Measurements from ENCODE around the gene BTBD7. TPM values are rescaled to one million over a fixed set of nuclear protein-coding genes. Genes with fewer than 3 reads are reported as not detected.

Gene BTBD7
- total and polyA plus RNA-seq, 2 experiments from 2014 or later = 24.4 to 32.8 TPM

DNA sequence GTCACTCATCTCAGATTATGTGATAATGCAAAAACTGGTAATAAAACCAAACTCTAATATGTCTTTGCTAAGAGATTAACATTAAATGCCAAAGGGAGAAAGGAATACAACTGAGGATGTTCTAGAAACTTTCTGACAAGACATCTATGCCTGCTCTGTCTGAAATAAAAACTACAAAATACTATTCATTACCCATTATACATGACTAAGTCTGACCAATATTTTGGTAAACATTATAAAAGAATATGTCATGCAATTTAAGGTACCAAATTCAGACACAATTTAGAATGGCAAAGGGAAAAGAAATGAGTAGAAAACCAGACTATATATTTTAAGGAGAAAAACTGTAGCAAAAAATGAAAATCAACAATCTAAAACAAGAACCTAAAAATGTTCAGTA lies 86.3 kb downstream of the BTBD7 start:
- DNase-seq (ENCODE audit: low spot score) (no peak), ATAC-seq (no peak)
- Histone ChIP-seq H3K36me3 (ENCODE audit: insufficient read depth) (peaks cover 18% of the 10 kb centered on the region), H3K27ac (ENCODE audit: low read depth) (no peak overlapping the region), H4K20me1 (replicated peaks; ENCODE audit: insufficient read depth) (no peaks in the 10 kb centered on the region), H3K27me3 (ENCODE audit: insufficient read depth) (no peaks in the 10 kb centered on the region), H3K79me2 (replicated peaks; ENCODE audit: insufficient read depth) (no peaks in the 10 kb centered on the region), H3K4me2 (no peak overlapping the region), H2AFZ (no peak overlapping the region), H3K9me2 (ENCODE audit: insufficient read depth) (no peaks in the 10 kb centered on the region), H3K4me3 (no peak overlapping the region), H3K4me1 (ENCODE audit: insufficient read depth) (no peaks in the 10 kb centered on the region), H3F3A (replicated peaks; ENCODE audit: low read depth) (no peaks in the 10 kb centered on the region)
- H3K27me3 Mint-ChIP-seq (ENCODE audit: insufficient read depth, low read depth, poor library complexity) = peaks cover 2% of the 10 kb centered on the region
- TF ChIP-seq CREB1 (CRISPR knock-in tag; IDR thresholded peaks at IDR 0.05; ENCODE audit: low read depth) (no peak), ZNF114 (CRISPR knock-in tag; IDR thresholded peaks at IDR 0.05) (no peak), ZNF331 (CRISPR knock-in tag; IDR thresholded peaks at IDR 0.05; ENCODE audit: low read depth) (no peak), JUNB (IDR thresholded peaks at IDR 0.05; ENCODE audit: unreplicated experiment) (no peak), POLR2AphosphoS5 (IDR thresholded peaks at IDR 0.05; ENCODE audit: low read depth) (no peak), NANOG (IDR thresholded peaks at IDR 0.05; ENCODE audit: borderline replicate concordance) (no peak), EZH2phosphoT487 (IDR thresholded peaks at IDR 0.05; ENCODE audit: unreplicated experiment) (no peak), EZH2 (IDR thresholded peaks at IDR 0.05; ENCODE audit: low read depth, unreplicated experiment) (no peak), STAT1 (IDR thresholded peaks at IDR 0.05; ENCODE audit: unreplicated experiment) (no peak)
- TF ChIP-seq, protein P1, sequence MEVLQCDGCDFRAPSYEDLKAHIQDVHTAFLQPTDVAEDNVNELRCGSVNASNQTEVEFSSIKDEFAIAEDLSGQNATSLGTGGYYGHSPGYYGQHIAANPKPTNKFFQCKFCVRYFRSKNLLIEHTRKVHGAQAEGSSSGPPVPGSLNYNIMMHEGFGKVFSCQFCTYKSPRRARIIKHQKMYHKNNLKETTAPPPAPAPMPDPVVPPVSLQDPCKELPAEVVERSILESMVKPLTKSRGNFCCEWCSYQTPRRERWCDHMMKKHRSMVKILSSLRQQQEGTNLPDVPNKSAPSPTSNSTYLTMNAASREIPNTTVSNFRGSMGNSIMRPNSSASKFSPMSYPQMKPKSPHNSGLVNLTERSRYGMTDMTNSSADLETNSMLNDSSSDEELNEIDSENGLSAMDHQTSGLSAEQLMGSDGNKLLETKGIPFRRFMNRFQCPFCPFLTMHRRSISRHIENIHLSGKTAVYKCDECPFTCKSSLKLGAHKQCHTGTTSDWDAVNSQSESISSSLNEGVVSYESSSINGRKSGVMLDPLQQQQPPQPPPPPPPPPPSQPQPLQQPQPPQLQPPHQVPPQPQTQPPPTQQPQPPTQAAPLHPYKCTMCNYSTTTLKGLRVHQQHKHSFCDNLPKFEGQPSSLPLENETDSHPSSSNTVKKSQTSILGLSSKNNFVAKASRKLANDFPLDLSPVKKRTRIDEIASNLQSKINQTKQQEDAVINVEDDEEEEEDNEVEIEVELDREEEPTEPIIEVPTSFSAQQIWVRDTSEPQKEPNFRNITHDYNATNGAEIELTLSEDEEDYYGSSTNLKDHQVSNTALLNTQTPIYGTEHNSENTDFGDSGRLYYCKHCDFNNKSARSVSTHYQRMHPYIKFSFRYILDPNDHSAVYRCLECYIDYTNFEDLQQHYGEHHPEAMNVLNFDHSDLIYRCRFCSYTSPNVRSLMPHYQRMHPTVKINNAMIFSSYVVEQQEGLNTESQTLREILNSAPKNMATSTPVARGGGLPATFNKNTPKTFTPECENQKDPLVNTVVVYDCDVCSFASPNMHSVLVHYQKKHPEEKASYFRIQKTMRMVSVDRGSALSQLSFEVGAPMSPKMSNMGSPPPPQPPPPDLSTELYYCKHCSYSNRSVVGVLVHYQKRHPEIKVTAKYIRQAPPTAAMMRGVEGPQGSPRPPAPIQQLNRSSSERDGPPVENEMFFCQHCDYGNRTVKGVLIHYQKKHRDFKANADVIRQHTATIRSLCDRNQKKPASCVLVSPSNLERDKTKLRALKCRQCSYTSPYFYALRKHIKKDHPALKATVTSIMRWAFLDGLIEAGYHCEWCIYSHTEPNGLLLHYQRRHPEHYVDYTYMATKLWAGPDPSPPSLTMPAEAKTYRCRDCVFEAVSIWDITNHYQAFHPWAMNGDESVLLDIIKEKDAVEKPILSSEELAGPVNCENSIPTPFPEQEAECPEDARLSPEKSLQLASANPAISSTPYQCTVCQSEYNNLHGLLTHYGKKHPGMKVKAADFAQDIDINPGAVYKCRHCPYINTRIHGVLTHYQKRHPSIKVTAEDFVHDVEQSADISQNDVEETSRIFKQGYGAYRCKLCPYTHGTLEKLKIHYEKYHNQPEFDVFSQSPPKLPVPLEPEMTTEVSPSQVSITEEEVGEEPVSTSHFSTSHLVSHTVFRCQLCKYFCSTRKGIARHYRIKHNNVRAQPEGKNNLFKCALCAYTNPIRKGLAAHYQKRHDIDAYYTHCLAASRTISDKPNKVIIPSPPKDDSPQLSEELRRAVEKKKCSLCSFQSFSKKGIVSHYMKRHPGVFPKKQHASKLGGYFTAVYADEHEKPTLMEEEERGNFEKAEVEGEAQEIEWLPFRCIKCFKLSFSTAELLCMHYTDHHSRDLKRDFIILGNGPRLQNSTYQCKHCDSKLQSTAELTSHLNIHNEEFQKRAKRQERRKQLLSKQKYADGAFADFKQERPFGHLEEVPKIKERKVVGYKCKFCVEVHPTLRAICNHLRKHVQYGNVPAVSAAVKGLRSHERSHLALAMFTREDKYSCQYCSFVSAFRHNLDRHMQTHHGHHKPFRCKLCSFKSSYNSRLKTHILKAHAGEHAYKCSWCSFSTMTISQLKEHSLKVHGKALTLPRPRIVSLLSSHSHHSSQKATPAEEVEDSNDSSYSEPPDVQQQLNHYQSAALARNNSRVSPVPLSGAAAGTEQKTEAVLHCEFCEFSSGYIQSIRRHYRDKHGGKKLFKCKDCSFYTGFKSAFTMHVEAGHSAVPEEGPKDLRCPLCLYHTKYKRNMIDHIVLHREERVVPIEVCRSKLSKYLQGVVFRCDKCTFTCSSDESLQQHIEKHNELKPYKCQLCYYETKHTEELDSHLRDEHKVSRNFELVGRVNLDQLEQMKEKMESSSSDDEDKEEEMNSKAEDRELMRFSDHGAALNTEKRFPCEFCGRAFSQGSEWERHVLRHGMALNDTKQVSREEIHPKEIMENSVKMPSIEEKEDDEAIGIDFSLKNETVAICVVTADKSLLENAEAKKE (CRISPR knock-in tag; IDR thresholded peaks at IDR 0.05) = no peak
- TF ChIP-seq, protein P2, sequence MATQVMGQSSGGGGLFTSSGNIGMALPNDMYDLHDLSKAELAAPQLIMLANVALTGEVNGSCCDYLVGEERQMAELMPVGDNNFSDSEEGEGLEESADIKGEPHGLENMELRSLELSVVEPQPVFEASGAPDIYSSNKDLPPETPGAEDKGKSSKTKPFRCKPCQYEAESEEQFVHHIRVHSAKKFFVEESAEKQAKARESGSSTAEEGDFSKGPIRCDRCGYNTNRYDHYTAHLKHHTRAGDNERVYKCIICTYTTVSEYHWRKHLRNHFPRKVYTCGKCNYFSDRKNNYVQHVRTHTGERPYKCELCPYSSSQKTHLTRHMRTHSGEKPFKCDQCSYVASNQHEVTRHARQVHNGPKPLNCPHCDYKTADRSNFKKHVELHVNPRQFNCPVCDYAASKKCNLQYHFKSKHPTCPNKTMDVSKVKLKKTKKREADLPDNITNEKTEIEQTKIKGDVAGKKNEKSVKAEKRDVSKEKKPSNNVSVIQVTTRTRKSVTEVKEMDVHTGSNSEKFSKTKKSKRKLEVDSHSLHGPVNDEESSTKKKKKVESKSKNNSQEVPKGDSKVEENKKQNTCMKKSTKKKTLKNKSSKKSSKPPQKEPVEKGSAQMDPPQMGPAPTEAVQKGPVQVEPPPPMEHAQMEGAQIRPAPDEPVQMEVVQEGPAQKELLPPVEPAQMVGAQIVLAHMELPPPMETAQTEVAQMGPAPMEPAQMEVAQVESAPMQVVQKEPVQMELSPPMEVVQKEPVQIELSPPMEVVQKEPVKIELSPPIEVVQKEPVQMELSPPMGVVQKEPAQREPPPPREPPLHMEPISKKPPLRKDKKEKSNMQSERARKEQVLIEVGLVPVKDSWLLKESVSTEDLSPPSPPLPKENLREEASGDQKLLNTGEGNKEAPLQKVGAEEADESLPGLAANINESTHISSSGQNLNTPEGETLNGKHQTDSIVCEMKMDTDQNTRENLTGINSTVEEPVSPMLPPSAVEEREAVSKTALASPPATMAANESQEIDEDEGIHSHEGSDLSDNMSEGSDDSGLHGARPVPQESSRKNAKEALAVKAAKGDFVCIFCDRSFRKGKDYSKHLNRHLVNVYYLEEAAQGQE (IDR thresholded peaks at IDR 0.05; ENCODE audit: unreplicated experiment) = no peak
- TF ChIP-seq, protein P3, sequence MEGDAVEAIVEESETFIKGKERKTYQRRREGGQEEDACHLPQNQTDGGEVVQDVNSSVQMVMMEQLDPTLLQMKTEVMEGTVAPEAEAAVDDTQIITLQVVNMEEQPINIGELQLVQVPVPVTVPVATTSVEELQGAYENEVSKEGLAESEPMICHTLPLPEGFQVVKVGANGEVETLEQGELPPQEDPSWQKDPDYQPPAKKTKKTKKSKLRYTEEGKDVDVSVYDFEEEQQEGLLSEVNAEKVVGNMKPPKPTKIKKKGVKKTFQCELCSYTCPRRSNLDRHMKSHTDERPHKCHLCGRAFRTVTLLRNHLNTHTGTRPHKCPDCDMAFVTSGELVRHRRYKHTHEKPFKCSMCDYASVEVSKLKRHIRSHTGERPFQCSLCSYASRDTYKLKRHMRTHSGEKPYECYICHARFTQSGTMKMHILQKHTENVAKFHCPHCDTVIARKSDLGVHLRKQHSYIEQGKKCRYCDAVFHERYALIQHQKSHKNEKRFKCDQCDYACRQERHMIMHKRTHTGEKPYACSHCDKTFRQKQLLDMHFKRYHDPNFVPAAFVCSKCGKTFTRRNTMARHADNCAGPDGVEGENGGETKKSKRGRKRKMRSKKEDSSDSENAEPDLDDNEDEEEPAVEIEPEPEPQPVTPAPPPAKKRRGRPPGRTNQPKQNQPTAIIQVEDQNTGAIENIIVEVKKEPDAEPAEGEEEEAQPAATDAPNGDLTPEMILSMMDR (conservative IDR thresholded peaks at IDR 0.05; ENCODE audit: low read depth in 2 of 2) = no peak
- TF ChIP-seq, protein P4, sequence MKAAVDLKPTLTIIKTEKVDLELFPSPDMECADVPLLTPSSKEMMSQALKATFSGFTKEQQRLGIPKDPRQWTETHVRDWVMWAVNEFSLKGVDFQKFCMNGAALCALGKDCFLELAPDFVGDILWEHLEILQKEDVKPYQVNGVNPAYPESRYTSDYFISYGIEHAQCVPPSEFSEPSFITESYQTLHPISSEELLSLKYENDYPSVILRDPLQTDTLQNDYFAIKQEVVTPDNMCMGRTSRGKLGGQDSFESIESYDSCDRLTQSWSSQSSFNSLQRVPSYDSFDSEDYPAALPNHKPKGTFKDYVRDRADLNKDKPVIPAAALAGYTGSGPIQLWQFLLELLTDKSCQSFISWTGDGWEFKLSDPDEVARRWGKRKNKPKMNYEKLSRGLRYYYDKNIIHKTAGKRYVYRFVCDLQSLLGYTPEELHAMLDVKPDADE (IDR thresholded peaks at IDR 0.05) = no peak
- H3K9me3 Mint-ChIP-seq = no peaks in the 10 kb centered on the region
- H3K27ac Mint-ChIP-seq = no peak overlapping the region
- H3K36me3 Mint-ChIP-seq (ENCODE audit: low read depth) = peaks cover 30% of the 10 kb centered on the region
- no peak overlapping the region for H3K4me3 Mint-ChIP-seq
- peaks cover 9% of the 10 kb centered on the region; the same call in 2 of the 3 replicates for H3K4me1 Mint-ChIP-seq

All from GM23338 (cell line).